A673 (cell line): ENCODE data around the gene SLC4A4.

Source experiments
- CTCF ChIP-seq: fragments of 300-800, 200-600 bp; sonication (generic); conservative IDR thresholded peaks from 2 replicates; pipeline ENCODE4 v1.5.1; 2017; ENCODE audit warnings: low read depth, mild to moderate bottlenecking, antibody characterized with exemption, low read length, moderate library complexity, mixed read lengths
- EZH2 ChIP-seq: fragments of 200-600 bp; sonication (generic); IDR thresholded peaks from 2 replicates; pipeline ENCODE4 v1.6.1; 2017; ENCODE audit warnings: borderline replicate concordance, low read depth, mild to moderate bottlenecking, mixed read lengths, antibody characterized with exemption, low read length; ENCODE audit not compliant: poor library complexity, severe bottlenecking

DNA sequence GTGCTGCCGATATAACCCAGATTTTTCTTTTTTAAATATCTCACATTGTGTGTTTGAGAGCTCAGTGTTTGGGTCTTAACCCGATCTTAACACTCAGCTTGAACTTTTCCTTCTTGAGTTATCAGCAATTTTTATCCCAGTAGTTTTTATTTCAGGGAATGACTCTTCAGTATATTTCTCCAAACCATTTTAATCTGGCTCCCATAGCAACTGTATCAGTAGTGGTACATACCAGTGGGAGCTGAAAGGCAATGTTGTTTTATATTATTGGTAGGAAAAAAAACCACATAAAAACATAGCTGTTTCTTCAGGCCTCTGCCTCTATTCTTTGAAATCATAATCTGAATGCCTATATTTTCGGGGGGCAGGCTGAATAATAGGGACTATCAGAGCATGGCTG is 111.1 kb downstream of the SLC4A4 start:
- TF ChIP-seq EZH2 (no peak), CTCF (no peak)
